DOHH2 (cell line): ENCODE results near the gene DNMT1.

Source experiments
- H3F3A ChIP-seq: fragments of 200-600 bp; sonication (generic), shearing (Covaris generic); 2 replicates; pipeline ENCODE4 v1.6.0; 2016; ENCODE audit warnings: antibody characterized with exemption, mild to moderate bottlenecking; ENCODE audit not compliant: control insufficient read depth, insufficient read depth
- H3K27ac ChIP-seq: fragments of 200-600 bp; sonication (generic); 2 replicates; pipeline ENCODE4 v1.5.1; 2014; ENCODE audit warnings: low read depth, mild to moderate bottlenecking, low read length, moderate library complexity
- H3K27me3 ChIP-seq: fragments of 200-600 bp; sonication (generic); 2 replicates; pipeline ENCODE4 v1.6.1; 2014; ENCODE audit warnings: mild to moderate bottlenecking, low read length, mixed read lengths; ENCODE audit not compliant: control insufficient read depth
- H3K36me3 ChIP-seq: fragments of 200-600 bp; sonication (generic); 2 replicates; pipeline ENCODE4 v1.6.1; 2014; ENCODE audit warnings: mild to moderate bottlenecking, low read length, moderate library complexity, mixed read lengths; ENCODE audit not compliant: control insufficient read depth
- H3K4me1 ChIP-seq: fragments of 200-600 bp; sonication (generic); 2 replicates; pipeline ENCODE4 v1.6.1; 2014; ENCODE audit warnings: mild to moderate bottlenecking, low read length, mixed read lengths; ENCODE audit not compliant: control insufficient read depth
- H3K4me2 ChIP-seq: fragments of 200-600 bp; sonication (generic); 2 replicates; pipeline ENCODE4 v1.6.0; 2014; ENCODE audit warnings: mild to moderate bottlenecking, low read length, moderate library complexity
- H3K4me3 ChIP-seq: fragments of 200-600 bp; sonication (generic); 2 replicates; pipeline ENCODE4 v1.5.1; 2014; ENCODE audit warnings: mild to moderate bottlenecking, low read length, mixed read lengths
- H3K79me2 ChIP-seq: fragments of 200-600 bp; sonication (generic); 2 replicates; pipeline ENCODE4 v1.6.1; 2014; ENCODE audit warnings: mild to moderate bottlenecking, low read length, mixed read lengths; ENCODE audit not compliant: control insufficient read depth
- H3K9me2 ChIP-seq: fragments of 200-600 bp; sonication (generic); replicated peaks from 2 replicates; pipeline ENCODE4 v1.6.1; 2014; ENCODE audit warnings: mild to moderate bottlenecking, low read length, mixed read lengths; ENCODE audit not compliant: control insufficient read depth
- H3K9me3 ChIP-seq: fragments of 200-600 bp; sonication (generic); 2 replicates; pipeline ENCODE4 v1.6.1; 2014; ENCODE audit warnings: antibody characterized with exemption, low read length, mixed read lengths; ENCODE audit not compliant: control insufficient read depth, insufficient read depth
- H4K20me1 ChIP-seq: fragments of 200-600 bp; sonication (generic); 2 replicates; pipeline ENCODE4 v1.6.0; 2014; ENCODE audit warnings: low read depth, mild to moderate bottlenecking, antibody characterized with exemption, low read length, moderate library complexity; ENCODE audit not compliant: control insufficient read depth, insufficient read depth
- EZH2phosphoT487 ChIP-seq: fragments of 200-600 bp; sonication (generic); IDR thresholded peaks from 2 replicates; pipeline ENCODE4 v1.6.1; 2017; ENCODE audit warnings: borderline replicate concordance, mild to moderate bottlenecking, antibody characterized with exemption, low read length, moderate library complexity, mixed read lengths
- TF ChIP-seq, protein P1 (sequence below): fragments of 200-600 bp; sonication (generic); IDR thresholded peaks from one replicate; pipeline ENCODE4 v1.5.1; 2014; ENCODE audit warnings: antibody characterized with exemption, mild to moderate bottlenecking, low read depth, low read length; ENCODE audit not compliant: poor library complexity, severe bottlenecking

DNMT1 gene

DNA sequence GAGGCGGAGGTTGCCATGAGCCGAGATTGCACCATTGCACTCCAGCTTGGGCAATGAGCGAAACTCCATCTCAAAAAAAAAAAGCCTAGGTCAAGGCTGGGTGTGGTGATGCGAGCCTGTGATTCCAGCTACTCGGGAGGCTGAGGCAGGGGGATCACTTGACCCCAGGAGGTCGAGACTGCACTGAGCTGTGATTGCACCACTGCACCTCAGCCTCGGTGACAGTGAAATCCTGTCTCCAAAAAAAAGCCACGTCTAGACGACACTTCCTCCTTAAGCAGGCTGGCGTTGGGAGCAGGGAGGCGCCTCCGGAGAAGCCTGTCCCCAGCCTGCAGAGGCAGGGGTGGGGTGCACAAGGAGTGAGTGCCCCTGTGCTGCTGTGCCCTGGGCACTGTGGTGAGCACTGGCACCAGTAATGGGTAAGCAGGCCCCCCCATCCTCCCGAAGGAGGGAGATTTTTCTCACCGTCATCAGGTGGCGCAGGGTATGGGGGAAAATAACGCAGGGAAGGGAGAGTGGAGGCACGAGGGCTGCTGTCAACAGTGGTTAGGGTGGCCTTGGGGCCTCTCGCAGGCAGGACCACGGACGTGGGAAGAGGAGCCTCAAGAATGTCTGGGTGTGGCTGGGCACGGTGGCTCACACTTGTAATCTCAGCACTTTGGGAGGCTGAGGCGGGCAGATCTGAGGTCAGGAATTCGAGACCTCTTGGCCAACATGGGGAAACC, 82.6 kb downstream of the DNMT1 start:
- TF ChIP-seq, protein P1, sequence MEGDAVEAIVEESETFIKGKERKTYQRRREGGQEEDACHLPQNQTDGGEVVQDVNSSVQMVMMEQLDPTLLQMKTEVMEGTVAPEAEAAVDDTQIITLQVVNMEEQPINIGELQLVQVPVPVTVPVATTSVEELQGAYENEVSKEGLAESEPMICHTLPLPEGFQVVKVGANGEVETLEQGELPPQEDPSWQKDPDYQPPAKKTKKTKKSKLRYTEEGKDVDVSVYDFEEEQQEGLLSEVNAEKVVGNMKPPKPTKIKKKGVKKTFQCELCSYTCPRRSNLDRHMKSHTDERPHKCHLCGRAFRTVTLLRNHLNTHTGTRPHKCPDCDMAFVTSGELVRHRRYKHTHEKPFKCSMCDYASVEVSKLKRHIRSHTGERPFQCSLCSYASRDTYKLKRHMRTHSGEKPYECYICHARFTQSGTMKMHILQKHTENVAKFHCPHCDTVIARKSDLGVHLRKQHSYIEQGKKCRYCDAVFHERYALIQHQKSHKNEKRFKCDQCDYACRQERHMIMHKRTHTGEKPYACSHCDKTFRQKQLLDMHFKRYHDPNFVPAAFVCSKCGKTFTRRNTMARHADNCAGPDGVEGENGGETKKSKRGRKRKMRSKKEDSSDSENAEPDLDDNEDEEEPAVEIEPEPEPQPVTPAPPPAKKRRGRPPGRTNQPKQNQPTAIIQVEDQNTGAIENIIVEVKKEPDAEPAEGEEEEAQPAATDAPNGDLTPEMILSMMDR = no peak
- no peak for TF ChIP-seq EZH2phosphoT487
- peaks cover 86% of the 10 kb centered on the region for H3K36me3 ChIP-seq
- peak overlapping the region; percentile 64 for H3K27ac ChIP-seq
- peaks cover 58% of the 10 kb centered on the region for H3K4me1 ChIP-seq
- H3K79me2 ChIP-seq = peaks cover 27% of the 10 kb centered on the region
- H3K27me3 ChIP-seq = no peaks in the 10 kb centered on the region
- peak overlapping the region; percentile 5; the same call in 1 of the 2 replicates for H3K4me3 ChIP-seq
- peak overlapping the region; percentile 57 for H3K4me2 ChIP-seq
- H3F3A ChIP-seq = peaks cover 39% of the 10 kb centered on the region
- H3K9me3 ChIP-seq = no peaks in the 10 kb centered on the region
- no peaks in the 10 kb centered on the region; the same call in 1 of the 2 replicates for H4K20me1 ChIP-seq
- no peaks in the 10 kb centered on the region for H3K9me2 ChIP-seq

DNA sequence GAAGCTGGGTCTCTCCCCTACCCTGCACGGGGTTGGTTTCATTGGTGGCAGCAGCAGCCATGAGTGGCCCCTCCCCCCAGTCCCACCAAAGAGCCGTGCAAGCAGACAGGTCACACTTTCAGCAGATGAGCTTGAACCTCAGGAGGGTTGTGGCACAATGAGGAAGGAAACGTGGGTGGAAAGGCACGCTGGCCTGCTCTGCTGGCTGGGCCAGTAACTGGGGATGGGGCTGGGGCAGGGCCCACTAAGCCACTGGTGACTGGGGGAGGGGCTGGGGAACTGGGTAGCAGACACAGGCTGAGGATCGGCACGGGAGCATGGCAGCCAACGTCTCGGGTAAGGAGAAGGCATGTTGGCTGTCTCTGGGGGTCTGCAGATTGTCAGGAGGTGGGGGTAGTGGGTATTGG, 83.3 kb downstream of the DNMT1 start, which contains the start of gene P2RY11:
P2RY11 (plus strand) TSS at position 289 of the 407 bp plus-strand sequence; CDS start at position 318, 29 bp downstream.
- no peaks in the 10 kb centered on the region for H4K20me1 ChIP-seq
- peaks cover 45% of the 10 kb centered on the region for H3F3A ChIP-seq
- H3K4me1 ChIP-seq = peaks cover 59% of the 10 kb centered on the region
- H3K9me3 ChIP-seq = no peaks in the 10 kb centered on the region
- no peaks in the 10 kb centered on the region for H3K27me3 ChIP-seq
- H3K79me2 ChIP-seq = peaks cover 33% of the 10 kb centered on the region
- H3K4me2 ChIP-seq = peak within 1 kb of the TSS; percentile 57
- H3K36me3 ChIP-seq = peaks cover 84% of the 10 kb centered on the region
- H3K27ac ChIP-seq = peak within 1 kb of the TSS; percentile 64
- peak within 1 kb of the TSS; percentile 16; the same call in 1 of the 2 replicates for H3K4me3 ChIP-seq
- no peaks in the 10 kb centered on the region for H3K9me2 ChIP-seq
- no peak for TF ChIP-seq EZH2phosphoT487
- TF ChIP-seq, protein P1 = no peak

DNA sequence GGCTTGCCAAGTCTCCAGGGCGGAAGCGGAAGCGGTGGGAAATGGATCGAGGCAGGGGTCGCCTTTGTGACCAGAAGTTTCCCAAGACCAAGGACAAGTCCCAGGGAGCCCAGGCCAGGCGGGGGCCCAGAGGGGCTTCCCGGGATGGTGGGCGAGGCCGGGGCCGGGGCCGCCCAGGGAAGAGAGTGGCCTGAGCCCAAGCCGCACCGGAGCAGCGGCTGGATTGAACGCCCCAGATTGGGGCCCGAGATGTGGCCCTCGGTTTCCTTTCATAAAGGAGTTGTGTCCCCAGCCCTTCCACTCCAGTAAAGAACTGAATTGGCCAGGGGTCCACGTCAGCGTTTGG, 83.8 kb downstream of the DNMT1 start:
- no peaks in the 10 kb centered on the region for H3K27me3 ChIP-seq
- H3K36me3 ChIP-seq = peaks cover 80% of the 10 kb centered on the region
- TF ChIP-seq, protein P1 = no peak
- TF ChIP-seq EZH2phosphoT487 = no peak
- H4K20me1 ChIP-seq = no peaks in the 10 kb centered on the region
- no peaks in the 10 kb centered on the region for H3K9me2 ChIP-seq
- H3K4me3 ChIP-seq = peak overlapping the region; percentile 16; the same call in 1 of the 2 replicates
- H3F3A ChIP-seq = peaks cover 45% of the 10 kb centered on the region
- peak overlapping the region; percentile 57 for H3K4me2 ChIP-seq
- H3K4me1 ChIP-seq = peaks cover 60% of the 10 kb centered on the region
- peaks cover 36% of the 10 kb centered on the region for H3K79me2 ChIP-seq
- H3K27ac ChIP-seq = peak overlapping the region; percentile 64
- no peaks in the 10 kb centered on the region for H3K9me3 ChIP-seq
